Naive thymus-derived CD4-positive, alpha-beta T cell (primary cell): ENCODE results near the gene R3HDM1. TPM values are rescaled to one million over a fixed set of nuclear protein-coding genes. Genes with fewer than 3 reads are reported as not detected.

ENCODE experiments used
- ATAC-seq: fragments of 150-1000 bp; cut with Tn5 transposase; 2 replicates; pipeline ENCODE4 v1.10.0; 2021; ENCODE audit warnings: mild to moderate bottlenecking, moderate library complexity
- CTCF ChIA-PET: fragments of 350-600 bp; sonication (Branson Sonifier 250); formaldehyde crosslinking; loops from one replicate; lab custom pipeline; 2021; ENCODE audit warnings: antibody characterized with exemption; lab: Charles Lee
- POLR2A ChIA-PET: fragments of 350-600 bp; sonication (Branson Sonifier 250); formaldehyde crosslinking; loops from one replicate; lab custom pipeline; 2021; ENCODE audit warnings: antibody characterized with exemption, inconsistent platforms; lab: Charles Lee
- DNase-seq, 9 donors: peaks; one replicate each; pipeline versions ENCODE4 v3.0.0 to v3.0.0-alpha.2; 2020 to 2022; ENCODE audit warnings: mixed read lengths in 1 of 9
- H3K27ac ChIP-seq: one replicate; pipeline ENCODE4 v1.7.0; 2013; ENCODE audit warnings: mild to moderate bottlenecking, low read depth, low read length, moderate library complexity
- H3K27me3 ChIP-seq, 2 donors: one replicate each; pipeline ENCODE4 v1.7.0; 2013; ENCODE audit warnings: low read length in 2 of 2, mild to moderate bottlenecking in 2 of 2, moderate library complexity in 2 of 2; ENCODE audit not compliant: control insufficient read depth in 2 of 2, insufficient read depth in 2 of 2
- H3K36me3 ChIP-seq, 3 experiments: 1 replicate in 2 of 3; 2 replicates in 1 of 3; pipeline ENCODE4 v1.7.0; 2013; ENCODE audit warnings: low read length in 3 of 3, mild to moderate bottlenecking in 3 of 3, moderate library complexity in 1 of 3; ENCODE audit not compliant: insufficient read depth in 3 of 3, control insufficient read depth in 2 of 3
- H3K4me1 ChIP-seq, 2 donors: one replicate each; pipeline ENCODE4 v1.7.0; 2013; ENCODE audit warnings: low read length in 2 of 2, mild to moderate bottlenecking in 2 of 2, moderate library complexity in 1 of 2; ENCODE audit not compliant: control insufficient read depth in 2 of 2, insufficient read depth in 2 of 2
- H3K4me3 ChIP-seq: 2 replicates; pipeline ENCODE4 v1.7.0; 2013; ENCODE audit warnings: mild to moderate bottlenecking, low read length
- H3K9me3 ChIP-seq, 3 experiments: 1 replicate in 2 of 3; 2 replicates in 1 of 3; pipeline ENCODE4 v1.7.0; 2013; ENCODE audit warnings: low read length in 3 of 3; ENCODE audit not compliant: control insufficient read depth in 2 of 3
- H3K27ac Mint-ChIP-seq, 9 donors: one replicate each; pipeline ENCODE4 v1.8.0; 2020 to 2022; ENCODE audit warnings: mixed read lengths in 9 of 9, mild to moderate bottlenecking in 8 of 9, moderate library complexity in 5 of 9, inconsistent platforms in 2 of 9
- H3K27me3 Mint-ChIP-seq, 5 donors: one replicate each; pipeline ENCODE4 v1.8.0; 2021 to 2022; ENCODE audit warnings: mixed read lengths in 5 of 5, mild to moderate bottlenecking in 1 of 5
- H3K36me3 Mint-ChIP-seq, 5 donors: one replicate each; pipeline ENCODE4 v1.8.0; 2020 to 2022; ENCODE audit warnings: mixed read lengths in 5 of 5, mild to moderate bottlenecking in 3 of 5, inconsistent platforms in 1 of 5
- H3K4me1 Mint-ChIP-seq, 7 donors: one replicate each; pipeline ENCODE4 v1.8.0; 2020 to 2022; ENCODE audit warnings: mixed read lengths in 7 of 7, mild to moderate bottlenecking in 3 of 7, inconsistent platforms in 1 of 7
- H3K4me3 Mint-ChIP-seq, 10 donors: one replicate each; pipeline ENCODE4 v1.8.0; 2020 to 2022; ENCODE audit warnings: mild to moderate bottlenecking in 10 of 10, mixed read lengths in 10 of 10, moderate library complexity in 6 of 10, inconsistent platforms in 2 of 10
- H3K9me3 Mint-ChIP-seq, 11 donors: one replicate each; pipeline ENCODE4 v1.8.0; 2020 to 2022; ENCODE audit warnings: mixed read lengths in 11 of 11, mild to moderate bottlenecking in 4 of 11, inconsistent platforms in 1 of 11, moderate library complexity in 1 of 11
- intact Hi-C, 2 donors: fragments of 100-400 bp; cut with micrococcal nuclease; formaldehyde crosslinking; loops; one replicate each; pipeline ENCODE4 v1.15.1; 2023
- polyA plus RNA-seq, 2 donors: library from polyadenylated mRNA; unstranded; fragments of 300-500 nt; fragmentation: Illumina TruSeq; gene quantifications; one replicate each; pipeline ENCODE4 v1.2.3, GENCODE V29; 2021
- total RNA-seq, 6 experiments: library from RNA in 5 of 6; stranded (reverse) in 5 of 6; gene quantifications; 1 replicate in 5 of 6; 2 replicates in 1 of 6; pipeline ENCODE4 v1.2.3 and lab custom pipeline; 2021 to 2026

The R3HDM1 gene
- total and polyA plus RNA-seq, 7 experiments from 2014 or later, result 21.0 to 58.2 (median 44.3) TPM

- Histone ChIP-seq H3K4me3 (no peak overlapping the region), H3K27ac (no peak overlapping the region), H3K36me3 (no peaks in the 10 kb centered on the region), H3K4me1 (no peaks in the 10 kb centered on the region), H3K27me3 (no peaks in the 10 kb centered on the region), H3K9me3 (no peaks in the 10 kb centered on the region)
- Mint-ChIP-seq H3K27me3 (no peaks in the 10 kb centered on the region), H3K36me3 (peaks cover 8 to 52% (median 39%) of the 10 kb centered on the region in 5 donors), H3K9me3 (peaks cover under 1 to 28% (median 6%) of the 10 kb centered on the region in 11 donors), H3K27ac (no peak overlapping the region), H3K4me1 (no peaks in the 10 kb centered on the region), H3K4me3 (no peak overlapping the region)
- ChIA-PET CTCF (no interaction called here), POLR2A (no interaction called here)
- ATAC-seq, result no peak
- DNase-seq, result no peak
- intact Hi-C loops, result no loop called here
Measured at GRCh38 chr2:135504811-135505210, 26.5 kb upstream of the R3HDM1 start.

- Mint-ChIP-seq H3K36me3 (peaks cover 4 to 30% (median 18%) of the 10 kb centered on the region in 5 donors), H3K4me1 (no peaks in the 10 kb centered on the region), H3K27me3 (no peaks in the 10 kb centered on the region), H3K27ac (peak overlapping the region in 2 of 9 donors; percentile 32 to 49), H3K9me3 (peaks cover 2 to 28% (median 13%) of the 10 kb centered on the region in 11 donors), H3K4me3 (no peak overlapping the region)
- ChIA-PET POLR2A (no interaction called here), CTCF (no interaction called here)
- intact Hi-C loops, result no loop called here
- Histone ChIP-seq H3K36me3 (no peaks in the 10 kb centered on the region), H3K4me1 (no peaks in the 10 kb centered on the region), H3K27me3 (no peaks in the 10 kb centered on the region), H3K27ac (no peak overlapping the region), H3K4me3 (no peak overlapping the region), H3K9me3 (peaks cover 0 to 14% (median 0%) of the 10 kb centered on the region in 3 experiments)
- ATAC-seq, result no peak
- no peak for DNase-seq
Measured at GRCh38 chr2:135510577-135510976, 20.7 kb upstream of the R3HDM1 start.

GRCh38 chr2:135512099-135512498 lies 19.2 kb upstream of the R3HDM1 start:
- Mint-ChIP-seq H3K4me3 (no peak overlapping the region), H3K27ac (no peak overlapping the region), H3K9me3 (peaks cover 2 to 28% (median 13%) of the 10 kb centered on the region in 11 donors), H3K36me3 (peaks cover 4 to 23% (median 17%) of the 10 kb centered on the region in 5 donors), H3K4me1 (no peaks in the 10 kb centered on the region), H3K27me3 (no peaks in the 10 kb centered on the region)
- no peaks in the 10 kb centered on the region for H3K27me3 ChIP-seq
- H3K27ac ChIP-seq, result no peak overlapping the region
- ATAC-seq (no peak), DNase-seq (no peak)
- intact Hi-C loops, result no loop called here
- no peaks in the 10 kb centered on the region for H3K36me3 ChIP-seq
- no peak overlapping the region for H3K4me3 ChIP-seq
- H3K4me1 ChIP-seq, result no peaks in the 10 kb centered on the region
- POLR2A ChIA-PET, result no interaction called here
- CTCF ChIA-PET, result no interaction called here
- peaks cover 0 to 16% (median 0%) of the 10 kb centered on the region in 3 experiments for H3K9me3 ChIP-seq

DNA sequence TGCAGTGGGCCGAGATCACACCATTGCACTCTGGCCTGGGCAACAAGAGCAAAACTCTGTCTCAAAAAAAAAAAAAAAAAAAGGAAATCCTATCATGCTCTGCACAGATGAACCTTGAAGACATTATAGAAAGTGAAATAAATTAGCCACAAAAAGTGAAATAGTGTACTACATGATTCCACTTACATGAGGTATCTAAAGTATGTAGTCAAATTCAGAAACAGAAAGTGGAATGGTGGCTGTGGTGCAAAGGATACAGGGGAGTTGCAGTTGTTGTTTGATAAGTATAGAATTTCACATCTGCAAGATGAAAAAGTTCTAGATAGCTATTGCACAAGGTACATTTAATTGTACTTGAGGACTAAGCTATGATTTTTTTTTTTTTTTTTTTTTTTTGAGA lies 5.5 kb upstream of the R3HDM1 start:
- Histone ChIP-seq H3K36me3 (no peaks in the 10 kb centered on the region), H3K27me3 (no peaks in the 10 kb centered on the region), H3K4me1 (peaks cover 0 to 11% of the 10 kb centered on the region in 2 donors), H3K9me3 (no peaks in the 10 kb centered on the region), H3K27ac (no peak overlapping the region), H3K4me3 (no peak overlapping the region)
- ATAC-seq, result no peak
- Mint-ChIP-seq H3K4me1 (peaks cover 0 to 23% (median 4%) of the 10 kb centered on the region in 7 donors), H3K4me3 (no peak overlapping the region), H3K27me3 (no peaks in the 10 kb centered on the region), H3K9me3 (peaks cover 0 to 2% (median 0%) of the 10 kb centered on the region in 11 donors), H3K27ac (no peak overlapping the region), H3K36me3 (peaks cover 0 to 17% (median 16%) of the 10 kb centered on the region in 5 donors)
- ChIA-PET CTCF (no interaction called here), POLR2A (interaction anchor here (0.6 to 0.7 kb wide), 2 partner anchors 24 to 65 kb away, joined by 3 to 4 read pairs; no protein-coding TSS in a partner anchor)
- no peak for DNase-seq
- intact Hi-C loops, result no loop called here

- H3K36me3 Mint-ChIP-seq, result peaks cover 0 to 9% (median 5%) of the 10 kb centered on the region in 5 donors
- H3K4me3 Mint-ChIP-seq, result no peak overlapping the region
- CTCF ChIA-PET, result interaction anchor here (0.6 to 0.7 kb wide), 2 partner anchors 39 to 49 kb away, joined by 4 to 5 read pairs; no protein-coding TSS in a partner anchor
Measured at GRCh38 chr2:135528006-135528405, 3.3 kb upstream of the R3HDM1 start.

GRCh38 chr2:135530313-135531230 lies 712 bp upstream of the R3HDM1 start, which contains the start of gene ZRANB3:
Gene ZRANB3 (minus strand): TSS chr2:135531218.
- Histone ChIP-seq H3K36me3 (peaks cover 0 to 5% (median 0%) of the 10 kb centered on the region in 3 experiments), H3K9me3 (no peaks in the 10 kb centered on the region), H3K27ac (peak within 1 kb of the TSS; percentile 84), H3K4me1 (peaks cover 4 to 21% of the 10 kb centered on the region in 2 donors), H3K4me3 (peak within 1 kb of the TSS; percentile 83), H3K27me3 (no peaks in the 10 kb centered on the region)
- intact Hi-C loops, result loop anchor here (1.0 to 10.0 kb wide), 20 partner anchors 128 to 1412 kb away; partner anchors contain the start of genes DARS1 (in 2 of the 2), MCM6 (in 2 of the 2), UBXN4 (in 2 of the 2) and CCNT2 (in 1 of the 2)
- Mint-ChIP-seq H3K36me3 (peaks cover 0 to 5% (median 0%) of the 10 kb centered on the region in 5 donors), H3K9me3 (no peaks in the 10 kb centered on the region), H3K27ac (peak within 1 kb of the TSS in 7 of 9 donors; percentile 36 to 81 (median 67)), H3K4me1 (peaks cover 5 to 38% (median 28%) of the 10 kb centered on the region in 7 donors), H3K4me3 (no peak within 1 kb of the TSS), H3K27me3 (no peaks in the 10 kb centered on the region)
- ATAC-seq (peak; percentile 85), DNase-seq (peak; percentile 67 to 98 (median 97))
- POLR2A ChIA-PET, result interaction anchor here (0.8 to 2.4 kb wide), 11 partner anchors 8 to 613 kb away, joined by 3 to 18 read pairs (median 4); partner anchors contain the start of genes CCNT2, RAB3GAP1 and UBXN4
- CTCF ChIA-PET, result interaction anchor here (1.4 kb wide), 1 partner anchor 526 kb away, joined by 4 read pairs; no protein-coding TSS in a partner anchor

More at GRCh38 chr2:135528006-135528405, 3.3 kb upstream of the R3HDM1 start:
- H3K27ac ChIP-seq, result no peak overlapping the region
- Mint-ChIP-seq H3K27me3 (no peaks in the 10 kb centered on the region), H3K9me3 (no peaks in the 10 kb centered on the region), H3K27ac (no peak overlapping the region), H3K4me1 (peaks cover 6 to 31% (median 11%) of the 10 kb centered on the region in 7 donors)
- DNase-seq (no peak), ATAC-seq (no peak)
- peaks cover 4 to 17% of the 10 kb centered on the region in 2 donors for H3K4me1 ChIP-seq
- intact Hi-C loops, result no loop called here
- H3K27me3 ChIP-seq, result no peaks in the 10 kb centered on the region
- peaks cover 0 to 5% (median 0%) of the 10 kb centered on the region in 3 experiments for H3K36me3 ChIP-seq
- no peaks in the 10 kb centered on the region for H3K9me3 ChIP-seq
- POLR2A ChIA-PET, result no interaction called here
- H3K4me3 ChIP-seq, result no peak overlapping the region
